Fibroblast of villous mesenchyme (primary cell): ENCODE data around the gene CCDC175. TPM values are rescaled to one million over a fixed set of nuclear protein-coding genes. Genes with fewer than 3 reads are reported as not detected.
A peak's percentile ranks its signal among the peaks of the same experiment; 100 is the strongest.

Experiments used
- DNase-seq: peaks from one replicate; pipeline ENCODE4 v3.0.0-alpha.2; 2010; ENCODE audit warnings: low read depth
- H3K4me3 ChIP-seq: 2 replicates; pipeline ENCODE4 v1.5.1; 2011; ENCODE audit warnings: low read depth, mild to moderate bottlenecking, low read length
- CTCF ChIP-seq: IDR thresholded peaks from 2 replicates; pipeline ENCODE4 v1.5.1; 2012; ENCODE audit warnings: low read depth, mild to moderate bottlenecking, low read length; ENCODE audit not compliant: insufficient read depth
- total RNA-seq: library from RNA; depleted of rRNA; stranded (reverse); fragments of >200 nt; gene quantifications from 2 replicates; pipeline ENCODE4 v1.2.3, GENCODE V29; 2012

The CCDC175 gene
- total RNA-seq, 1 donor = not detected

- H3K4me3 ChIP-seq = no peak overlapping the region
- TF ChIP-seq CTCF = no peak
- DNase-seq = no peak
Observed at GRCh38 chr14:59580911-59581310, 4.3 kb upstream of the CCDC175 start.

GRCh38 chr14:59570122-59570521 lies 6.5 kb downstream of the CCDC175 start:
- TF ChIP-seq CTCF = peak; percentile 27
- no peak overlapping the region for H3K4me3 ChIP-seq
- DNase-seq = peak; percentile 10

GRCh38 chr14:59566725-59567124 lies 9.9 kb downstream of the CCDC175 start:
- TF ChIP-seq CTCF = no peak
- no peak for DNase-seq
- no peak overlapping the region for H3K4me3 ChIP-seq

GRCh38 chr14:59566296-59566695 lies 10.3 kb downstream of the CCDC175 start:
- no peak overlapping the region for H3K4me3 ChIP-seq
- no peak for DNase-seq
- no peak for TF ChIP-seq CTCF

GRCh38 chr14:59565087-59565486 lies 11.5 kb downstream of the CCDC175 start:
- no peak for DNase-seq
- no peak overlapping the region for H3K4me3 ChIP-seq

GRCh38 chr14:59564366-59564765 lies 12.2 kb downstream of the CCDC175 start:
- TF ChIP-seq CTCF = no peak
- no peak overlapping the region for H3K4me3 ChIP-seq
- no peak for DNase-seq

More at GRCh38 chr14:59565087-59565486, 11.5 kb downstream of the CCDC175 start:
- no peak for TF ChIP-seq CTCF

GRCh38 chr14:59547310-59547709 lies 29.3 kb downstream of the CCDC175 start:
- TF ChIP-seq CTCF = no peak
- DNase-seq = no peak
- H3K4me3 ChIP-seq = no peak overlapping the region
